Stimulated activated CD8-positive, alpha-beta memory T cell treated with anti-CD3 and anti-CD28 coated beads, Interleukin-7, amount 100 ng/mL, for 48 hours (primary cell): ENCODE measurements around the gene RANBP2.

Source experiments
- DNase-seq, 2 donors: peaks; one replicate each; pipeline ENCODE4 v3.0.0-alpha.2; 2020; ENCODE audit warnings: low read depth in 1 of 2; ENCODE audit errors: extremely low read depth in 1 of 2

Gene RANBP2

DNA sequence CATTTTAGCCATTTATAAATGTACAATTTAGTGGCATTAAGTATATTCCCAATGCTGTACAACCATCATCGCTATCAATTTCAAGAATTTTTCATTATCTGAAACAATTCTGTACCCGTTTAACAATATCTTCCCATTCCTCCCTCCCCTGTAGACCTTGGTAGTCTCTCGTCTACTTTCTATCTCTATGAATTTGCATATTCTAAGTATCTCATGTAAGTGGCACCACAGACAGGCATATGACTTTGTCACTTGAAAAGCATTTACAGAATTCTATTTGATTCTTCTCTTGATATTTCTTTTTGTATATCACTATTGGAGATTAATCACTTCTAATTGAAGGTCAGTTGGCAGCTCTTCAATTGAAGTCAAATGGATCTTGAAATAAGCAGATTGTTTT lies 115.3 kb downstream of the RANBP2 start:
- no peak for DNase-seq

GRCh38 chr2:108835040-108835439 lies 115.8 kb downstream of the RANBP2 start:
- DNase-seq: no peak
